ENCODE results near the gene SNX13. TPM values are rescaled to one million over a fixed set of nuclear protein-coding genes. Genes with fewer than 3 reads are reported as not detected.

Gene SNX13
- total and polyA plus RNA-seq, 2 donors (not counting 3 experiments of a cell fraction or from before 2014, with no cell fraction given), result 6.1 to 28.5 TPM

DNA sequence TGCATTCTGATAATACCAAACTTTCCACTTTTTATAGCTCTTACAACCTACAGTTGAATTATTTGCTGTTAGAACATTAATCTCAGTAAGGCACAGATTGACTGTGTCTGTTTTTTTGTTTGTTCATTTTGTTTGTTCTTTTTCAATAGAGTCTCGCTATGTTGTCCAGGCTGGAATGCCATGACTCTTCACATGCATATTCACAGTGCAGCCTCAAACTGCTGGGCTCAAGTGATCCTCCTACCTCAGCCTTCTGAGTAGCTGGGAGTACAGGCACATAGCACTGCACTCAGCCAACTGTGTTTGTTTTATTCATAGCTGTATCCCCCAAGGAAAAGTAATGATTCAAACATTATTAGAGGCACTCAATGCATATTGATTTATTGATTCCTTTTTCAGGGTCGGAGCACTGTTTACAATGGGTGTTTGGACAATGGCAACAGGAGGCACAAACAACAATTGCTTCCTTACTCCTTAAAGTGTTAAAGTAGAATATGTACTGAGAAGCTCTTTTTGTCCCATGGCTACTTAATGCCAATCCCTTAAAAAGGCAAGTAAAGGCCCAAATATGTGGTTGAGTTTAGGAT, 61.1 kb downstream of the SNX13 start:
- no peaks in the 10 kb centered on the region for H3K27me3 ChIP-seq (ENCODE audit: control insufficient read depth in 2 of 2, insufficient read depth in 2 of 2, low read length in 2 of 2)
- FAIRE-seq, result no peak

DNA sequence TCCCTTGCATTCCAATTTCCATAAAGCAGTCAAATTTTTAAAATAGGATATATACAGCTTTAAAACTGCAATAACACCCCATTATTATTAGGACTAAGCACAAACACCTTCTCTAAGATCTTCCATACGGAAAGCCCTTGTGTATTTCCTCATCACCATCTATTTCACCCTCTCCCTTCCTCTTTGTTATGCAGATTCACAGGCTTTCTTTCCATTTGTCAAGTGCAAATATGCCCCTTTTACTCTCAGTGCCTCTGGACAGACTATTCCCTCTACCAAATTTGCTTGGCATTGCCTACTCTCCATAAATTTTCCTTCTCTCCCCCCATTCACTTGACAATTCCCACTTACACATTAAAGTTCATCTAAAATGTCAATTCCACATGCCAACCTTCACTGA, 61.7 kb downstream of the SNX13 start:
- no peaks in the 10 kb centered on the region for H3K36me3 ChIP-seq (ENCODE audit: control insufficient read depth in 2 of 2, extremely low read depth in 1 of 2, insufficient read depth in 2 of 2, low read length in 2 of 2)

More for the DNA sequence above, 61.1 kb downstream of the SNX13 start:
- no peak for DNase-seq (ENCODE audit: low read depth, low spot score)
- BruUV-seq (replicated peaks), result no TSS peak
- Histone ChIP-seq H3K4me3 (replicated peaks in 1 of 3; ENCODE audit: insufficient read depth in 1 of 3, low read depth in 1 of 3, low read length in 3 of 3) (no peak overlapping the region), H3K27ac (ENCODE audit: insufficient read depth, low read depth, low read length) (no peak overlapping the region), H3K4me1 (ENCODE audit: control insufficient read depth, extremely low read depth, insufficient read depth, low read length) (no peaks in the 10 kb centered on the region), H4K20me1 (replicated peaks; ENCODE audit: control insufficient read depth, extremely low read depth, insufficient read depth, low read length) (no peaks in the 10 kb centered on the region), H3K9ac (replicated peaks; ENCODE audit: extremely low read depth, insufficient read depth, low read length) (no peak overlapping the region), H2AFZ (ENCODE audit: low read depth, low read length) (no peak overlapping the region), H3K36me3 (ENCODE audit: control insufficient read depth in 2 of 2, extremely low read depth in 1 of 2, insufficient read depth in 2 of 2, low read length in 2 of 2) (no peaks in the 10 kb centered on the region), H3K9me1 (replicated peaks; ENCODE audit: control insufficient read depth, extremely low read depth, insufficient read depth, low read length) (no peaks in the 10 kb centered on the region), H3K4me2 (ENCODE audit: insufficient read depth, low read length) (no peak overlapping the region), H3K79me2 (ENCODE audit: control insufficient read depth, insufficient read depth, low read length) (no peaks in the 10 kb centered on the region), H3K9me3 (replicated peaks; ENCODE audit: control insufficient read depth, insufficient read depth, low read length) (no peaks in the 10 kb centered on the region)
- dilution Hi-C loops (cut with MboI; ENCODE audit: extremely low pct_ligation_motif_present, low sequenced_read_pairs) (no loop called here), intact Hi-C loops (cut with micrococcal nuclease) (no loop called here)
- CTCF ChIA-PET, result no interaction called here
- POLR2A ChIA-PET, result no interaction called here
- no peak for TF ChIP-seq POLR2A (IDR thresholded peaks at IDR 0.05; ENCODE audit: low read depth, low read length)
- no peak for TF ChIP-seq POLR2AphosphoS5 (IDR thresholded peaks at IDR 0.05; ENCODE audit: insufficient read depth, low read depth, low read length)

More for the DNA sequence above, 61.7 kb downstream of the SNX13 start:
- dilution Hi-C loops (cut with MboI; ENCODE audit: extremely low pct_ligation_motif_present, low sequenced_read_pairs), result no loop called here
- Histone ChIP-seq H4K20me1 (replicated peaks; ENCODE audit: control insufficient read depth, extremely low read depth, insufficient read depth, low read length) (no peaks in the 10 kb centered on the region), H2AFZ (ENCODE audit: low read depth, low read length) (no peak overlapping the region), H3K9me1 (replicated peaks; ENCODE audit: control insufficient read depth, extremely low read depth, insufficient read depth, low read length) (no peaks in the 10 kb centered on the region), H3K9me3 (replicated peaks; ENCODE audit: control insufficient read depth, insufficient read depth, low read length) (no peaks in the 10 kb centered on the region), H3K4me1 (ENCODE audit: control insufficient read depth, extremely low read depth, insufficient read depth, low read length) (no peaks in the 10 kb centered on the region), H3K27ac (ENCODE audit: insufficient read depth, low read depth, low read length) (no peak overlapping the region), H3K79me2 (ENCODE audit: control insufficient read depth, insufficient read depth, low read length) (no peaks in the 10 kb centered on the region), H3K4me3 (replicated peaks in 1 of 3; ENCODE audit: insufficient read depth in 1 of 3, low read depth in 1 of 3, low read length in 3 of 3) (no peak overlapping the region), H3K4me2 (ENCODE audit: insufficient read depth, low read length) (no peak overlapping the region), H3K27me3 (ENCODE audit: control insufficient read depth in 2 of 2, insufficient read depth in 2 of 2, low read length in 2 of 2) (no peaks in the 10 kb centered on the region), H3K9ac (replicated peaks; ENCODE audit: extremely low read depth, insufficient read depth, low read length) (no peak overlapping the region)
- TF ChIP-seq POLR2AphosphoS5 (IDR thresholded peaks at IDR 0.05; ENCODE audit: insufficient read depth, low read depth, low read length) (no peak), FOS (IDR thresholded peaks at IDR 0.05; ENCODE audit: borderline replicate concordance, insufficient read depth, low read length) (no peak)
- ChIA-PET POLR2A (no interaction called here), CTCF (interaction anchor here (0.9 kb wide), 1 partner anchor 443 kb away, joined by 3 read pairs; no protein-coding TSS in a partner anchor)
- intact Hi-C loops (cut with micrococcal nuclease), result no loop called here
- DNase-seq (ENCODE audit: low read depth, low spot score), result no peak
- FAIRE-seq, result no peak
- no TSS peak for BruUV-seq (replicated peaks)
